GM12892 (cell line): ENCODE measurements around the gene BPIFB2.

Experiments
- DNase-seq: peaks from one replicate; pipeline ENCODE4 v3.0.0; 2011; ENCODE audit not compliant: insufficient read length
- FAIRE-seq: peaks from 2 replicates; lab custom pipeline; 2011; peaks lifted over from hg19 to GRCh38; lab: Jason Lieb, UNC
- POLR2A ChIP-seq: IDR thresholded peaks from 2 replicates; pipeline ENCODE4 v1.6.1; 2011; ENCODE audit warnings: low read depth, low read length, control low read depth
- POLR2AphosphoS5 ChIP-seq: IDR thresholded peaks from 2 replicates; pipeline ENCODE4 v1.6.1; 2011; ENCODE audit warnings: low read depth, low read length, control low read depth
- TAF1 ChIP-seq: IDR thresholded peaks from 2 replicates; pipeline ENCODE4 v1.6.1; 2011; ENCODE audit warnings: low read depth, mild to moderate bottlenecking, control low read depth, low read length, borderline replicate concordance

The BPIFB2 gene

DNA sequence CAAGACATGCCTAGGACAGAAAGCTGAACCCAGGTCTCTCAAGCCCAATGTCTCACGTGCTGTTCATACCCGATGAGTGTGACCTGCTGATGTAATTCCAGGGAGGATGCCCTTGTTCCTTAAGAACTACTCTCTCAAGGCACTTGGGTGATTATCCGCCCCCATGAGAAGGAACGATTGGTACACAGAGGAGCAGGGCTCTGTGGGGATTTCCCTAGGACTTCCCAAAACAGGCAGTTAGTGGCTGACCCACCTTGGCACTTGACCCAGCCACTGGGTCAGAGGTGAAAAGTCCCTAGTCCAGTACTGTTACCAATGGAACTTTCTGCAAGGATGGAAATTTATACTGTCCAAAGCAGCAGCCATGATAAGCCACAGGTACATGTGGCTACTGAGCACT, 14.8 kb downstream of the BPIFB2 start:
- TF ChIP-seq POLR2A: no peak
- TF ChIP-seq TAF1: no peak
- TF ChIP-seq POLR2AphosphoS5: no peak
- no peak for DNase-seq
- no peak for FAIRE-seq

DNA sequence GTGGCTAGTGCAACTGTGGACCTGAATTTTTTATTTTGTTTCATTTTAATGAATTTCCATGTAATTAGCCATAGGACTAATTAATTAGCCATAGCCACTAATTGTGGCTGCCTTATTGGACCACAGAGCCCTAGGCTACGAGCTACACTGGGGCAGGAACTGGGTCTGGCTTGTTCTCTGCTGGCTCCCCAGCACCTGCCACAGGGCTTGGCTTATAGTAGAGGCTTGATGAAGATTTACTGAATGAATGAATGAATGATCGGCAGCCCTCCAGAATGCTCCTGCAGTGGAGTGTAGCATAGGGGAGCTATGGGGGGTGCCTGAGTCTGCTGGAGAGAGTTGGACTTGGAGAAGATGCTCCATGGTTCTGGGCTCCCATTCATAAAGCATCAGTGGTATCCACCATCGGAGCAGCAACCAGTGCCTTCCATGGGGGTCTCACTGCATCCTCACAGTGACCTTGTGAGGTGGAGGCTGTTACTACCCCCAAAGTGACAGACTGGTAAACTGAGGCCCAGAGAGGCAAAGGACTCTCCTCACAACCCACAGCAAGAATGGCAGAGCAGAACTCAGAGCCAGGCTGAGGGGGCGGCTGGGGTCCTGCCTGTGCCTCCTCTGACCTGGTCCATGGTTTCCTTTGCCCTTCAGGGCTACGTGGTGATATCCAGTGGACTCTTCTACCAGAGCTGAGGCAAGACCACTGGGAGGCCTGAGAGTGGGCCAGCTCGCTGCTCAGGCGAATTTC, 15.4 kb downstream of the BPIFB2 start:
- DNase-seq (no peak), FAIRE-seq (no peak)
- TF ChIP-seq POLR2AphosphoS5: no peak
- TF ChIP-seq POLR2A: no peak
- TF ChIP-seq TAF1: no peak

DNA sequence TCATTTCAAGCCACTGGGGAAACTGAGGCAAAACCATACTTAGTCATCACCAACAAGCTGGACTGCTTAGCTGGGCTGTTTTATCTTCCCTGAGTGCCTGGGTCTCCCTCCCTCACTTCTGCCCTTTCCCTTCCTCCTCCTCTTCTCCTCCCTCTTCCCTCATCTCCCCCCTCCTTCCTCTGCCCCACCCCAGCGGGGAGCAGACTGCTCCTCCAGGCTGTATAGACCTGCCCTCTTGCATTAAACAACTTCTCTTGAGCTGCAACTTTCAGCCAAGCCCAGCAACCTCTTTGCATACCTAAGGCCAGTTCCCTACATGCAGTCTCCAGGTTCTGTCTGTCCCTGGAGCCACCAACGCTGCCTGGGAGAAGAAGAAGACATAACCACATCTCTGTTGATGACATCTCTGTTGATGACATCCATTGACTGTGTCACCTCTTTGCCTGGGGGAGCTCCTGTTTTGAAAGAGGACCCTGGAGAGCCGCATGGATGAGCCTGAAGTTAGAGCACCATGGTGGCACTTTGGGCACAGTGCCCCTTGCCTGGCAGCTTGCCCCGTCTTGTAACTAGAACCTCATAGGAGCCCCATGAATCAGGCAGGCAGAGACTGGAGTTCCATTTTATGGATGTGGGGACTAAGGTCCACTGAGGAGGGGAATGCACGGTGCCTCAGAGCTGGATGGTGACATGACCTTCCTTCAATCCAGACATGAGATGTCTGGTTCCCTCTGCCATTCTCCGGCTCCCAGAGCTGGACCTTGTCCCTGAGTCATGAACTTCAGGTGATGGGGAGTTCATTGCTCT, 16.1 kb downstream of the BPIFB2 start:
- FAIRE-seq: no peak
- TF ChIP-seq TAF1 (no peak), POLR2AphosphoS5 (no peak), POLR2A (no peak)
- DNase-seq: no peak

DNA sequence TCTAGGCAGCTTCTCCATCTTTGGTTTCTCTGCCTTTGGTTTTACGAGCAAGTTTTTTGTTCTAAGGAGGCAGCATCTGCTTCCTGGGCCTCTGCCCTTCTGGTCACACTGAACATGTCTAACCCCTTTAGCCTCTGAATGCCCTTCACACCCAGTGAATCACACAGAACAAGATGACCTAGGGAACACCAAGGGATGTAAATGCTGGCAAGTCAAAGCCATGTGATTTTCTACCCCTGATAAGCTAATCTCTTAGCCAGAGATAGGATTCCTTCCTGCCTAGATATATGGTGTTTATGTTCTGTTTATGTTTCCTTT, 16.7 kb downstream of the BPIFB2 start:
- TF ChIP-seq POLR2A: no peak
- no peak for TF ChIP-seq POLR2AphosphoS5
- TF ChIP-seq TAF1: no peak
- DNase-seq (no peak), FAIRE-seq (no peak)

DNA sequence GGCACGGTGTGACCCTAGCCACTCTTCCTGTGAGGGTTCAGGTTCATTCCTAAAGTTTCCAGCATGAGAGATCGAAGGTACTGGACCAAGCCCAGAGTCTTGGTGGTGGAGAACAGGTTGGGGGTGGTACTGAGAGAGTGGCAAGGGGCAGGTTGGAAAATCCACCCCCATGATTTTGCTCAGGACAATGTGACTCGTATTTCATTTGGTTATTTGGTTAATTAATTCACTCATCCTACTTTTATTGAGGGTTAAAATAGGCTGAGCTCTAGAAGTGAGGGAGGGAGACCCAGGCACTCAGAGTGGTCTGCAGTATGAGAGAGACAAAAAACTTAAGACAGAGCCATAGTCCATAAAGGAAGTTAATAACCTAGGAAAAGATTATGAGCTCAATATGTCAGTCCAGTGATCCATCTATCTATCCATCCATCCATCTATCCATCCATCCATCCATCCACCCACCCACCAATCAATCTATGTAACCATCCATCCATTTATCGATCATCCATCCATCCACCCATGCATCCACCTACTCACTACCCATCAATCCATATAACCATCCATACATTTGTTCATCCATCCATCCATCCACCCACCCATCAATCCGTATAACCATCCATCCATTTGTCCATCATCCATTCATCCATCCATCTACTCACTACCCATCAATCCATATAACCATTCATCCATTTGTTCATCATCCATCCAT, 17.3 kb downstream of the BPIFB2 start:
- TF ChIP-seq TAF1 (no peak), POLR2AphosphoS5 (no peak), POLR2A (no peak)
- FAIRE-seq (no peak), DNase-seq (no peak)

DNA sequence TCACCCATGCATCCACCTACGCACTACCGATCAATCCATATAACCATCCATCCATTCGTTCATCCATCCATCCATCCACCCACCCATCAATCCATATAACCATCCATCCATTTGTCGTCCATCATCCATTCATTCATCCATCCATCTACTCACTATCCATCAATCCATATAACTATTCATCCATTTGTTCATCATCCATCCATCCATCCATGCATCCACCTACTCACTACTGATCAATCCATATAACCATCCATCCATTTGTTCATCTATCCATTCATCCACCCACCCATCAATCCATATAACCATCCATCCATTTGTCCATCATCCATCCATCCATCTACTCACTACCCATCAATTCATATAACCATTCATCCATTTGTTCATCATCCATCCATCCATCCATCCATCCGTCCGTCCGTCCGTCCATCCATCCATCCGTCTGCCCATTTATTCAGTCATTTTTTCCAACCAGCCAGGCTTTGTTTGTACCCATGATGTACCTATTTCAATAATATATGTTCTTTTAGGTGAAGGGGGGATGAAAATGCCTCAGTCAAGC, 17.9 kb downstream of the BPIFB2 start:
- DNase-seq (no peak), FAIRE-seq (no peak)
- no peak for TF ChIP-seq POLR2AphosphoS5
- no peak for TF ChIP-seq TAF1
- TF ChIP-seq POLR2A: no peak

DNA sequence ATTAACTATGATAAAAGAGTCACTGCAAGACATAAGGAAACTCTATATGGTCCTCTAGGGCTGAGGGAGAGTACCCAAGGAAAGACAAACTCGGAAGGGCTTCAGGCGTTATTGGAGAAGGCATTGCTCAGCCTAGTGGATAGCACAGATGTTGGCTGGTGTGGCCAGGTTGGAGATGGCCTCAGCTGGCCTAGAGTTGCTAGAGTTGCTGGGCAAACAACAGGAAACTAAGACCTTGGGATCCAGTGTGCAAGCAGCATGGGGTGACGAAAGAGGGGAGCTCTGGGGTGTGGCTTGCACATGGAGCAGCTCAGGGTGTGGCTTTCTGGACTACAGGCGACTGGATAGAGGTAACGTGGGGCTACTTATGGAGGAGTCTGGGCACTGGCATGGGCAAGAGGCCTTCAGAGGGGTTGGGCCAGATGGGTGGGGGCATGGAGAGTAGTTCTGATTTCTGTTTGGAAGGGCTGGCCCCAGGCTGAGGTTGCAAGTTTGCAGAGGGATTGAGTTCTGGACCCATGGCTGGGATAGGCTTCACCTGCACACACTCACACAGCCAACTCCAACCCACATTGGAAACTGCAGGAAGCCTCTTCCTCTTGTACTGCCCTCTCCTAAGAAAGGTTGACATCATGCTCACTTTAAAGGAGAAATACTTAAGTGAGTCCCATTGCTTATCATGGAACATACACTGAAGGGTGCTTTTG, 18.7 kb downstream of the BPIFB2 start:
- FAIRE-seq: no peak
- no peak for TF ChIP-seq POLR2AphosphoS5
- no peak for TF ChIP-seq POLR2A
- no peak for TF ChIP-seq TAF1
- DNase-seq: no peak

DNA sequence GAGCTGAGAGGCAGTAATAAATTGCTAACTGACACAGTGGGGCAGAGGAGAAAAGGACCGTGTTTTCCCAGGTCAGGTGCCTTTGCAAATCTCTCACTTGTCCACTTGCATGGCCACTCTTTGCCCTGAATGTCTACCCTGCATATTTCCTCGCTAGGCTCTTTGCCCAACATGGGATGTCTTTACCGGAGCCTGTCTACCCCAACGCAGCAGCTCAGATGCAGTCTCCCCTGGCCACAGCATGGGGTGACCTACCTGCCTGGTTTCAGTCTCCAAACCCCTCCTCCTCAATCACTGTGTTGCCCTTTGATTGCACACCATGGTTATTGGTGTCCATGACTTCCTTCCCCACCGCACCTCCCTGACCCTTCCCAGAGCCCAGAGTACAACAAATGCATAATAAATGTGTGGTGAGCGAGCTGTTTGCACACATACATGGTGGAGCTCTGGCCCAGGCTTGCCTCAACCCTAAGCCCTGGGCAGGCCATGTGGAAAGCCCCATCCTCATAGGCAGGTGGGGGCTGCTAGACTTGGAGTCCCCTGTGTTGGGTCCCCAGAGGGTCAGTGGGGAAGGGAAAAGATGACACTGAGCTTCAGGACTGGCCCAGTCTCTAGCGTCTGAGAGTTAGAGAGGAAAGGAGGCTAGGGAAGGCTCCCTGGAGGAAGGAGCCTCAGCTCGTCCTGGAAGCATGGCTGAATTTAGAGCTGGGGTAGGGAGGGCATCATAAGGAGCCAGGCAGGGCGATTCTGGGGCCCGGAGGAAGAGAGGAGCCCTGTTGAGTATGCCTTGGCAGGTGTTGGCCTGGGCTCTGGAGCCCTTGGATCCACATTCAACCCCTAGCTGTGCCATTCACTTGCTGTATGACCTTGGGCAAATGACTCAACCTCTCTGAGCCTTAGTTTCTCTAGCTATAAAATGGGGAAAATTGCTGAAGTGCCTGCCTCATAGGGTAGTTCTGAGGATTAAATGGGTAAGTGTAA, 19.6 kb downstream of the BPIFB2 start:
- FAIRE-seq: no peak
- DNase-seq: no peak
- TF ChIP-seq POLR2AphosphoS5 (no peak), POLR2A (no peak), TAF1 (no peak)

DNA sequence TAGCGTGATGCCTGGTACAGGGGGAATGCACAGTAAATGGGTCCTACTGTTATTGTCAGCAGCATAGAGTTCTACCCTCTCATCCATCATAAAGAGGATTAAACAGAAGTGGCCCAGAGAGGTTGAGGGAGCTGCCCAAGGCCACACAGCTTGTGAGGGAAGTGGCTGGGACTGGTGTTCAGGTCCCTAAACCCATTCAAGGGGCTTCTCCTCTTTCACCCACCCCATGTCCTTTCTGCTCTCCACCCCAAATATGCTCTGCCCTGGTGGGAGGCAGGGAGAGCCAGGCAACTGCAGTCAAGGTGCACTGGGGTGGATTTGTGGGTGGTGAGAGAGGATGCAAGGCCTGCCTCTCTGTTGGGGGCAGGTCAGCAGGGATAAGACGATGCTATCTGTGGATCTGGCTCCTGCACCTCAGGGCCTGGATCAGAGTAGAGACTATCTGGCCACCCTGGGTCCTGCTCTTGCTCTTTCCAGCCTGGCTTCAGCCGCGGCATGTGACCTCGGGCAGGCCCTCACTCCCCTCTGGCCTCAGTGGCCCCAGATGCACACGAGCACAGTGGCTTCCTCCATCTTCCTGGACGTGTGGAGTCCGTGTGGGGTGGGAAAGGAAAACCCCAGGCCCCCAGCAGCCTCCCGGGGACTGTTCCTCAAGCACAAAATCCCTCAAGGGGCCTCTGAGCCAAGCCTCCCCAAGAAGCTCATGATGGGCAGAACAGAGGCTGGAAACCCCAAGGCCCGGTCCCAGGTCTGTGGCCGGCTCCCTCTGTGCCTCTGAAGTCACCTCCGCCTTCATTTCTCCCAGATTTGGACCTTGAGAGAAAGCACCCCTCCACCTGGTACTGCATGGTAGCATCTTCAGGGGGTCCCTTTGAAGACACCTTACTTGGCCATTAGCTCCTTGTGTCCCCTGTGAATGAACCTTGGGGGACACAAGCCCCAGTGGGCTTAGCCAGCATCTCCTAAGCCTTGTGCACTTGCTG, 20.6 kb downstream of the BPIFB2 start:
- FAIRE-seq (no peak), DNase-seq (no peak)
- TF ChIP-seq TAF1: no peak
- TF ChIP-seq POLR2A: no peak
- no peak for TF ChIP-seq POLR2AphosphoS5

DNA sequence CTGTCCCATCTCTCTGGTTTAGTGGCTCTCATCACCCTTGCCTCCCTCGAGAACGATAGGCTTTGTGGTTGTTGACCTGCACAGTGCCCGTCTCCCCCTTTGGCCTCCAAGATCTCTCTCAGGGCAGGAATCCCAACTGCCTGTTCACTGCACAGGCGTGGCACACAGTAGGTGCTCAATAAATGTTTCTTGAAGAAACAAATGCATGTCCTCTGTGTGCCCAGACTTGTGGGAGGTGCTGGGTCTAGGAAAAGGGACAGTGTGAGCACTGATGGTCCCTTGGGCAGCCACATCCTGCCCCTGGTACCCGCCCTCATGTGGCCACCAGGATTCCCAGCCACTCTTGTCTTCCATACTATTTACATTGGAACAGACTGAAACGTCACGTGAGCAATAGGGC, 21.4 kb downstream of the BPIFB2 start:
- TF ChIP-seq POLR2A (no peak), POLR2AphosphoS5 (no peak)
- FAIRE-seq: no peak

More for the DNA sequence above, 21.4 kb downstream of the BPIFB2 start:
- no peak for DNase-seq
